ENCODE data around the gene TEX22. TPM values are rescaled to one million over a fixed set of nuclear protein-coding genes. Genes with fewer than 3 reads are reported as not detected.

Gene TEX22
- total RNA-seq, 1 donor from 2014 or later, result 3.2 TPM

GRCh38 chr14:105420974-105421674, 22.8 kb downstream of the TEX22 start:
- peaks cover 20% of the 10 kb centered on the region for H3K4me1 ChIP-seq
- H3K27me3 ChIP-seq, result no peaks in the 10 kb centered on the region
- no peak for TF ChIP-seq CTCF (IDR thresholded peaks at IDR 0.05)
- intact Hi-C loops (cut with DNase I), result no loop called here
- peak overlapping the region; percentile 77 for H3K4me3 ChIP-seq
- peak overlapping the region; percentile 65 for H3K27ac ChIP-seq
- ATAC-seq (no peak), DNase-seq (peak; percentile 63)
- no peaks in the 10 kb centered on the region for H3K9me3 ChIP-seq
- H3K36me3 ChIP-seq, result no peaks in the 10 kb centered on the region

GRCh38 chr14:105421723-105422615, 23.6 kb downstream of the TEX22 start:
- TF ChIP-seq CTCF (IDR thresholded peaks at IDR 0.05), result no peak
- intact Hi-C loops (cut with DNase I), result no loop called here
- DNase-seq (no peak), ATAC-seq (no peak)
- Histone ChIP-seq H3K4me3 (no peak overlapping the region), H3K27ac (no peak overlapping the region), H3K27me3 (no peaks in the 10 kb centered on the region), H3K36me3 (no peaks in the 10 kb centered on the region), H3K9me3 (no peaks in the 10 kb centered on the region), H3K4me1 (peaks cover 20% of the 10 kb centered on the region)

GRCh38 chr14:105422695-105423487, 24.6 kb downstream of the TEX22 start:
- Histone ChIP-seq H3K27me3 (no peaks in the 10 kb centered on the region), H3K4me3 (no peak overlapping the region), H3K9me3 (no peaks in the 10 kb centered on the region), H3K27ac (no peak overlapping the region), H3K36me3 (no peaks in the 10 kb centered on the region), H3K4me1 (peaks cover 20% of the 10 kb centered on the region)
- no peak for TF ChIP-seq CTCF (IDR thresholded peaks at IDR 0.05)
- peak; percentile 29 for ATAC-seq
- no peak for DNase-seq
- intact Hi-C loops (cut with DNase I), result no loop called here

GRCh38 chr14:105423488-105424195, 25.3 kb downstream of the TEX22 start:
- Histone ChIP-seq H3K27ac (no peak overlapping the region), H3K36me3 (no peaks in the 10 kb centered on the region), H3K4me3 (no peak overlapping the region), H3K4me1 (peaks cover 20% of the 10 kb centered on the region), H3K27me3 (no peaks in the 10 kb centered on the region), H3K9me3 (no peaks in the 10 kb centered on the region)
- TF ChIP-seq CTCF (IDR thresholded peaks at IDR 0.05), result no peak
- no peak for ATAC-seq
- intact Hi-C loops (cut with DNase I), result no loop called here
- no peak for DNase-seq

- H3K4me3 ChIP-seq, result no peak overlapping the region
- DNase-seq, result no peak
- no peak for TF ChIP-seq CTCF (IDR thresholded peaks at IDR 0.05)
- no peaks in the 10 kb centered on the region for H3K27me3 ChIP-seq
- ATAC-seq, result no peak
- intact Hi-C loops (cut with DNase I), result no loop called here
- no peaks in the 10 kb centered on the region for H3K36me3 ChIP-seq
- H3K27ac ChIP-seq, result no peak overlapping the region
- peaks cover 15% of the 10 kb centered on the region for H3K4me1 ChIP-seq
- H3K9me3 ChIP-seq, result no peaks in the 10 kb centered on the region
These were observed 26.5 kb downstream of the TEX22 start for GRCh38 chr14:105424861-105425260.
